ENCODE results near the gene DENND4A. TPM values are rescaled to one million over a fixed set of nuclear protein-coding genes. Genes with fewer than 3 reads are reported as not detected.

The DENND4A gene
- total RNA-seq, 6 experiments from 2014 or later: 15.8 to 19.4 (median 17.1) TPM

DNA sequence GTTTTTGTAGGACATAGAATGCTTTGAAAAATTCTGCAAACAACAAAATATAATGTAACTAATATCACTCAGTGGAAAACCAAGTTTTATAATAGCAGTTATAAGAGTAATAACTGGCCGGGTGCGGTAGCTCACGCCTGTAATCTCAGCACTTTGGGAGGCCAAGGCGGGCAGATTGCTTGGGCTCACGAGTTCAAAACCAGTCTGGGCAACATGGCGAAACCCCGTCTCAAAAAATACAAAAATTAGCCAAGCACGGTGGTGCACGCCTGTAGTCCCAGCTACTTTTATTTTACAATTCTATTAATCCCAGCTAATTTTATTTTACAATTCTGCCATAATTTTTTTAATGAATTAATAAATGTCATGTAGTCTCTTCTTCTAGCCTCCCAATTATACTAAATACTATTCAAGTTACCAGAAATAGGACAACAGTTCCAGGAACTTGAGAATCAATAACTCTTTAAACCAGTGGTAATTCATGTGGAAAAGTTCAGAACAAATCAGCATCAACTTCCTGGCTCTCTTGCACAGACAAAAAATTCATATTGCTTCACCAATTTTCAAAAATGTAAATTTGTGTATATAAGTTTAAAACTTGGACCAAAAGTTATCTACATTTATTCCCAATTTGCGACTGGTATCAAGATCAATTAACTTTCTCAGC lies 2.2 kb downstream of the DENND4A start:
- TF ChIP-seq, protein P1, sequence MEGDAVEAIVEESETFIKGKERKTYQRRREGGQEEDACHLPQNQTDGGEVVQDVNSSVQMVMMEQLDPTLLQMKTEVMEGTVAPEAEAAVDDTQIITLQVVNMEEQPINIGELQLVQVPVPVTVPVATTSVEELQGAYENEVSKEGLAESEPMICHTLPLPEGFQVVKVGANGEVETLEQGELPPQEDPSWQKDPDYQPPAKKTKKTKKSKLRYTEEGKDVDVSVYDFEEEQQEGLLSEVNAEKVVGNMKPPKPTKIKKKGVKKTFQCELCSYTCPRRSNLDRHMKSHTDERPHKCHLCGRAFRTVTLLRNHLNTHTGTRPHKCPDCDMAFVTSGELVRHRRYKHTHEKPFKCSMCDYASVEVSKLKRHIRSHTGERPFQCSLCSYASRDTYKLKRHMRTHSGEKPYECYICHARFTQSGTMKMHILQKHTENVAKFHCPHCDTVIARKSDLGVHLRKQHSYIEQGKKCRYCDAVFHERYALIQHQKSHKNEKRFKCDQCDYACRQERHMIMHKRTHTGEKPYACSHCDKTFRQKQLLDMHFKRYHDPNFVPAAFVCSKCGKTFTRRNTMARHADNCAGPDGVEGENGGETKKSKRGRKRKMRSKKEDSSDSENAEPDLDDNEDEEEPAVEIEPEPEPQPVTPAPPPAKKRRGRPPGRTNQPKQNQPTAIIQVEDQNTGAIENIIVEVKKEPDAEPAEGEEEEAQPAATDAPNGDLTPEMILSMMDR (IDR thresholded peaks at IDR 0.05): no peak
- H3K9me3 Mint-ChIP-seq: no peaks in the 10 kb centered on the region
- H3K36me3 Mint-ChIP-seq (ENCODE audit: low read depth): no peaks in the 10 kb centered on the region
- peak overlapping the region; percentile 95 for H3K4me3 Mint-ChIP-seq
- H3K4me1 Mint-ChIP-seq (ENCODE audit: low read depth): peaks cover 53% of the 10 kb centered on the region
- no peak for DNase-seq
- H3K27me3 Mint-ChIP-seq (ENCODE audit: insufficient read depth): peaks cover 2% of the 10 kb centered on the region; the same call in 1 of the 2 replicates
- H3K27ac Mint-ChIP-seq: peak overlapping the region; percentile 48; the same call in 1 of the 2 replicates

DNA sequence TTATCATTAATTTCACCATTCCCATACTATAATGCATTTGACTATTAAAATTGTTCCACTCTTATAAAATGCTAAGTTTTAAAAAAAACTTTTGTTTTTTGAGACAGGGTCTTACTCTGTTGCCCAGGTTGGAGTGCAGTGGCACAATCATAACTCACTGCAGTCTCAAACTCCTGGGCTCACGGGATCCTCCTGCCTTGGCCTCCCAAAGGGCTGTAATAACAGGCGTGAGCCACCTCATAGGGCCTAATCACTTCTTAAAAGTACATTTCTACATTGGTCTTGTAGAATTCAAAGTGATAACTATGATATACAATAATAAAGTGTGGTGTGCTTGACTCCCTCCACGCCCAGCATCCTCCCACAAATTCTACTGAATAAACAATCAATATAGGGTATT lies 3.0 kb downstream of the DENND4A start:
- TF ChIP-seq, protein P1 (IDR thresholded peaks at IDR 0.05): no peak
- H3K36me3 Mint-ChIP-seq (ENCODE audit: low read depth): no peaks in the 10 kb centered on the region
- H3K27me3 Mint-ChIP-seq (ENCODE audit: insufficient read depth): peaks cover 2% of the 10 kb centered on the region; the same call in 1 of the 2 replicates
- H3K9me3 Mint-ChIP-seq: no peaks in the 10 kb centered on the region
- no peak overlapping the region for H3K4me3 Mint-ChIP-seq
- H3K27ac Mint-ChIP-seq: no peak overlapping the region; the same call in 1 of the 2 replicates
- DNase-seq: no peak
- H3K4me1 Mint-ChIP-seq (ENCODE audit: low read depth): peaks cover 53% of the 10 kb centered on the region

DNA sequence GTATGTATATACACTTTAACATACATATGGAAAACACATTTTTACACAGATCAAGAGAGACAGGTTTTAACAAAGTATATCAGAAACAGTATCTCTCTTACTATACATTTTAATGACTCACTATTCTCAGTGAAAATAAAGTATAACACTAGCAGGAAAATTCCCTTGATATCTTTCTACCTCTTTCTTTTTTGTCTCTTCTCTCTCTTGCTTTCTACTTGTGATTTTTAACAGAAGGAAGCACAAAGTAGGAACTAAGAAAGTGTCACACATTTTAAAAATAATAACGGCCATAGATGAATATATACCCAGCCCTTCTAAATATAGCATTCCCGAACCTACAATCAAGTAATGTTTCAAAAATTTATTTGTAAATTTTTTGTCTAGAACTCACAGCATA lies 4.8 kb downstream of the DENND4A start:
- no peaks in the 10 kb centered on the region for H3K36me3 Mint-ChIP-seq (ENCODE audit: low read depth)
- H3K27me3 Mint-ChIP-seq (ENCODE audit: insufficient read depth): no peaks in the 10 kb centered on the region
- H3K4me3 Mint-ChIP-seq: peak overlapping the region; percentile 82
- TF ChIP-seq, protein P1 (IDR thresholded peaks at IDR 0.05): no peak
- DNase-seq: no peak
- no peaks in the 10 kb centered on the region for H3K9me3 Mint-ChIP-seq
- peak overlapping the region; percentile 97 for H3K27ac Mint-ChIP-seq
- H3K4me1 Mint-ChIP-seq (ENCODE audit: low read depth): peaks cover 53% of the 10 kb centered on the region

DNA sequence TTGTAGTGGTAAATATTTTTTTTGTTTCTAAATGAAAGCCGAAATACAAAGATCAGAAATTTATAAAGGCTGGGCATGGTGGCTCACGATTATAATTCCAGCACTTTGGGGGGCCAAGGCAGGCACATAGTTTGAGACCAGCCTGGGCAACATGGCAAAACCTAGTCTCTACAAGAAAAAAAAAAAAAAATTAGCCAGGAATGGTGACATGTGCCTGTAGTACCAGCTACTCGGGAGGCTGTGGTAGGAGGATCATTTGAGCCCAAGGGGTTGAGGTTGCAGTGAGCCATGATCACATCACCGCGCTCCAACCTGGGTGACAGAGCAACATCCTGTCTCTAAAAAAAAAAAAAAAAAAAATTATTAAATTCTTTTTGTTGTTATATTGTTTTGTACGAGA lies 6.9 kb downstream of the DENND4A start:
- TF ChIP-seq, protein P1 (IDR thresholded peaks at IDR 0.05): no peak
- no peak for DNase-seq
- peaks cover 44% of the 10 kb centered on the region for H3K4me1 Mint-ChIP-seq (ENCODE audit: low read depth)
- H3K27ac Mint-ChIP-seq: no peak overlapping the region
- no peaks in the 10 kb centered on the region for H3K36me3 Mint-ChIP-seq (ENCODE audit: low read depth)
- no peak overlapping the region for H3K4me3 Mint-ChIP-seq
- no peaks in the 10 kb centered on the region for H3K27me3 Mint-ChIP-seq (ENCODE audit: insufficient read depth)
- H3K9me3 Mint-ChIP-seq: no peaks in the 10 kb centered on the region

DNA sequence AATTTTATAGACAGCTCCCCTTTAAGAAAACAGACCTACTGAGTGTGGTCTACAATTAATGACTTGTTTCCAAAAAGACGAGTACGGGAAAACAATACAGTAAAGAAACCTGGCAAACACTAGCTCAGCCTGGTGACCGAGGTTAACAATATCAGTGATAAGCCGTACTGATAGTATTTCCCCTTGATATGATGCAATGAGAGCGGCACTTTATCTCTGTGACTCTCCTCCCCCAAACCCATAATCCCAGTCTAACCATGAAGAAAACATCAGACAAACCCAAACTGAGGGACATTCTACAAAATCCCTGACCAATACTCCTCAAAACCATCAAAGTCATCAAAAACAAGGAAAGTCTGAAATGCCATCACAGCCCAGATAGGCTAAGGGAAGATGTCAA lies 8.2 kb downstream of the DENND4A start:
- peaks cover 32% of the 10 kb centered on the region for H3K4me1 Mint-ChIP-seq (ENCODE audit: low read depth)
- no peak overlapping the region for H3K27ac Mint-ChIP-seq
- no peaks in the 10 kb centered on the region for H3K9me3 Mint-ChIP-seq
- no peak for DNase-seq
- no peaks in the 10 kb centered on the region for H3K27me3 Mint-ChIP-seq (ENCODE audit: insufficient read depth)
- H3K4me3 Mint-ChIP-seq: no peak overlapping the region
- TF ChIP-seq, protein P1 (IDR thresholded peaks at IDR 0.05): no peak
- H3K36me3 Mint-ChIP-seq (ENCODE audit: low read depth): no peaks in the 10 kb centered on the region

Data from HFFc6 (cell line).